Activated naive CD8-positive, alpha-beta T cell (primary cell): ENCODE data around the gene ETS1.

Experiments
- H3K27ac Mint-ChIP-seq: one replicate; pipeline ENCODE4 v1.8.0; 2021; ENCODE audit warnings: mixed read lengths
- H3K27me3 Mint-ChIP-seq: one replicate; pipeline ENCODE4 v1.8.0; 2021; ENCODE audit warnings: mixed read lengths
- H3K36me3 Mint-ChIP-seq: one replicate; pipeline ENCODE4 v1.8.0; 2021; ENCODE audit warnings: mixed read lengths
- H3K4me1 Mint-ChIP-seq: one replicate; pipeline ENCODE4 v1.8.0; 2021; ENCODE audit warnings: low read depth, mixed read lengths
- H3K4me3 Mint-ChIP-seq: one replicate; pipeline ENCODE4 v1.8.0; 2021; ENCODE audit warnings: mild to moderate bottlenecking, mixed read lengths
- H3K9me3 Mint-ChIP-seq: one replicate; pipeline ENCODE4 v1.8.0; 2021; ENCODE audit warnings: low read depth, mixed read lengths

The ETS1 gene

DNA sequence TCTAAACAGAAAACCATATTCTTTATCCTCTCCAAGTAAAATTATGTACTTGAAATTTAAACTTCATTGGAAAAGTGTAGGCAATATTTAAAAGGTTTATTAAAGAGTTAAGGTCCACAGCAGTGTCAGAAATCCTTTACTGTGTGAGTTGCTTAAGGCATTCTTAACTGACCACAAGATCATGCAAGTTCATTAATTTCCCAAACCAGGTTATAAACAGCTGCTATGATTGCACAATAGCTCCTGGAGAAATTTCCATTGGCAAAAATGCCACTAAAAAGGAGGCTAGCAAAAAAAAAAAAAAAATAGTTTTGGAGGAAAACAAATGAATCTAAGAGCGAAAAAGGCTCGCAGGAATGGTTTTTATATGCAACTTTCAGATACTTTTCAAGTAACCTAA is 106.2 kb downstream of the ETS1 start:
- no peaks in the 10 kb centered on the region for H3K9me3 Mint-ChIP-seq
- H3K4me3 Mint-ChIP-seq, result peak overlapping the region; percentile 82
- peaks cover 98% of the 10 kb centered on the region for H3K4me1 Mint-ChIP-seq
- H3K27me3 Mint-ChIP-seq, result no peaks in the 10 kb centered on the region
- H3K36me3 Mint-ChIP-seq, result peaks cover 72% of the 10 kb centered on the region
- peak overlapping the region; percentile 100 for H3K27ac Mint-ChIP-seq

DNA sequence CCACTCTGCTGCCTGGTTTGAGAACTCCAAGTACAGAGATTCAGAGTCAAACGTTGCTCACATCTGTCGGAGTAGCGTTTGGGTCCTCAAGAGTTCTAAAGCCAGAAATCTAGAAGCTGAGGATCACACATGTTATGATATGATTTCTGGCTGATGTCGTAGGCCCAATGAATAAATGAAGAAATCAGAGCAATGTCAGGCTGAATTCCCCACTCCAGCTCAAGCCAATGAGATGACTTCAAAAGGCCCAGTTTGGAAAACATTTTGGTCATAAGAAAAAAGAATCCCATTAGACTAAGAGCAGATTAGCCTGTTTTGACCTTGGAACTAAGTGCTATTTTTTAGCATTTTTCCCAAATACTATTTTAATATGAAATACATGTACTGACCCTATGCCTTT is 106.7 kb downstream of the ETS1 start:
- peak overlapping the region; percentile 100 for H3K27ac Mint-ChIP-seq
- peak overlapping the region; percentile 82 for H3K4me3 Mint-ChIP-seq
- H3K9me3 Mint-ChIP-seq, result no peaks in the 10 kb centered on the region
- peaks cover 68% of the 10 kb centered on the region for H3K36me3 Mint-ChIP-seq
- peaks cover 98% of the 10 kb centered on the region for H3K4me1 Mint-ChIP-seq
- H3K27me3 Mint-ChIP-seq, result no peaks in the 10 kb centered on the region

DNA sequence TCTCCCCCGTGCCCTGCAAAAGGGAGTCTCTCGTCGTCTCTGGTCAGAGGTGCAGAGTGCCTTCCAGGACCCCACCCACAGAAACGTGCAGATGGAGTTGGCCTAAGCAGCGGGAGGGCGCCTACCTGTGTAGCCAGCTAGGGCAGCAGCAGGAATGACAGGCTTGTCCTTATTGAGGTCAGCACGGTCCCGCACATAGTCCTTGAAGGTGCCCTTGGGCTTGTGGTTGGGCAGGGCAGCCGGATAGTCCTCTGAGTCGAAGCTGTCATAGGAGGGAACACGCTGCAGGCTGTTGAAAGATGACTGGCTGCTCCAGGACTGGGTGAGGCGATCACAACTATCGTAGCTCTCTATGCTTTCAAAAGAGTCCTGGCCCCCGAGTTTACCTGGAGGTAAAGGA is 107.3 kb downstream of the ETS1 start:
- Mint-ChIP-seq H3K4me3 (peak overlapping the region; percentile 82), H3K27me3 (no peaks in the 10 kb centered on the region), H3K4me1 (peaks cover 98% of the 10 kb centered on the region), H3K36me3 (peaks cover 65% of the 10 kb centered on the region), H3K9me3 (no peaks in the 10 kb centered on the region), H3K27ac (peak overlapping the region; percentile 100)

DNA sequence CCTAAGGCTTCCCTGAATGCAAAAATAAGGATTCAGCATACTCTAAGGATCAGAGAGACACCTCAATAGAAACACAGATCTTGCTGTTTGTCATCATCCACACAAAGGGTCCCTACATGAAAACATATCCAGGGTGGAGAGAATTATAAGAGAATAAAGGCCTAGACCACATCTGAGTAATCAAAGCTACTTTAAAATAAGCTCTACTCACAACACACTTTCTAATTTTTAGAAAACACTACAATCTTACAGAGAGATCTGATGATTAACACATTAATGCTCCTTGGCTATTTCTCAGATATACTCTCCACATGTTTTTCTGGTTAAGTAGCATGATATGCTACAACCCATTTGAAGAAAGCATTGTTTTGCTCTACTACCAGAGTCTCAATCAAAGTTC is 108.2 kb downstream of the ETS1 start:
- no peaks in the 10 kb centered on the region for H3K9me3 Mint-ChIP-seq
- H3K4me1 Mint-ChIP-seq, result peaks cover 98% of the 10 kb centered on the region
- H3K36me3 Mint-ChIP-seq, result peaks cover 63% of the 10 kb centered on the region
- H3K27me3 Mint-ChIP-seq, result no peaks in the 10 kb centered on the region
- H3K4me3 Mint-ChIP-seq, result peak overlapping the region; percentile 82
- H3K27ac Mint-ChIP-seq, result peak overlapping the region; percentile 100

DNA sequence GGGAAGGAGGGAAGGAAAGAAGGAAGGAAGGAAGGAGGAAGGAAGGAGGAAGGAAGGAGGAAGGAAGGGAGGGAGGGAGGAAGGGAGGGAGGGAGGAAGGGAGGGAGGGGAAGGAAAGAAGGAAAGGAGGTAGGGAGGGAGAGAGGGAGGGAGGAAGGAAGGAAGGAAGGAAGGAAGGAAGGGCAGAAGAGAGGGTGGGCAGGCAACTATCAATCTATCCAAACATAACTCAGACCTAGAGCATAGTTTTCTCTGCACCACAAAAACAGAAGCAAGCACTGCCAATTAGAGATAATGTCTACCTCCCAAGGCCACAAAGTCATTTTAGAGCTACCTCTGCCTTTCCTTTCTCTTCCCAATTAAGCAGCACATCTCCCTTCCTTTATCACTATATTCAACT is 109.1 kb downstream of the ETS1 start:
- H3K4me3 Mint-ChIP-seq, result peak overlapping the region; percentile 46

DNA sequence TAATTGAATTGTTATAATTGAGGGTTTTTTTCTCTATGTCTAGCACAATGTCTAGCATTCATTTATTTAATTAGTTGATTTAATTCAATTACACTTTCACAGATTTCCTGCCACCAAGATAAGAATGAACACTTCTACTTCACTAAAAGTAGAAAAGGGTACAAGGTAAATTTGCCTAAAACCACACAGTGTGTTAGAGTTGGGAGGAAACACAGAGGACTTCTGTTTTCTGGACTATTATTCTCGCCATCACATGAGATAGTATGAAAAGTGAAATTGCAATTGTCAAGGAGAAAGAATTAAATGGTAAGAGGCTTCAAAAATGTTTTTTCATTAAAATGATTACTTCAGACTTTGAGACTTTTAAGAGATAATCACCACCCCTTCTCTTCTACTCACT is 109.5 kb downstream of the ETS1 start:
- Mint-ChIP-seq H3K36me3 (peaks cover 55% of the 10 kb centered on the region), H3K4me3 (peak overlapping the region; percentile 91), H3K27me3 (no peaks in the 10 kb centered on the region)

More for the DNA sequence above, 109.1 kb downstream of the ETS1 start:
- peak overlapping the region; percentile 100 for H3K27ac Mint-ChIP-seq
- no peaks in the 10 kb centered on the region for H3K9me3 Mint-ChIP-seq
- H3K4me1 Mint-ChIP-seq, result peaks cover 98% of the 10 kb centered on the region
- H3K27me3 Mint-ChIP-seq, result no peaks in the 10 kb centered on the region
- H3K36me3 Mint-ChIP-seq, result peaks cover 58% of the 10 kb centered on the region

DNA sequence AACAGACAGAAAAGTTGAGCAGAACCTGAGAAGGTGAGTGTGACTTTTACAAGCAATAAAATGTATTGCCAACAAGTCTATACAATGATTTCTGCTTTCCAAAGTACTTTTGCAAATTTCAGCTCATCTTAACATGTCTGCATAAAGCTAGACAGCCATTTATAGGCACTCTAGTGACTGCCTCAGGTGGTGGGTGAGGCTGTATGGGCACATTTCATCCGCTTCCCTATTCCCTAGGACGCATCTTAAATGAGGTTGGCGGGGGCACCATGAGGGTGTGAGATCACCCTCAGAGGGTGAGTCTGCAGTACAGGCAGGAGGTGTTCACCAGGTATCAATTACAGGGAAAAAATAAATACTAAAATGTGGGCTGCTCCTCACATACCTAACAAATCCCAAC is 110.1 kb downstream of the ETS1 start:
- H3K4me1 Mint-ChIP-seq, result peaks cover 98% of the 10 kb centered on the region

More for the DNA sequence above, 109.5 kb downstream of the ETS1 start:
- Mint-ChIP-seq H3K4me1 (peaks cover 98% of the 10 kb centered on the region), H3K9me3 (no peaks in the 10 kb centered on the region), H3K27ac (peak overlapping the region; percentile 100)

DNA sequence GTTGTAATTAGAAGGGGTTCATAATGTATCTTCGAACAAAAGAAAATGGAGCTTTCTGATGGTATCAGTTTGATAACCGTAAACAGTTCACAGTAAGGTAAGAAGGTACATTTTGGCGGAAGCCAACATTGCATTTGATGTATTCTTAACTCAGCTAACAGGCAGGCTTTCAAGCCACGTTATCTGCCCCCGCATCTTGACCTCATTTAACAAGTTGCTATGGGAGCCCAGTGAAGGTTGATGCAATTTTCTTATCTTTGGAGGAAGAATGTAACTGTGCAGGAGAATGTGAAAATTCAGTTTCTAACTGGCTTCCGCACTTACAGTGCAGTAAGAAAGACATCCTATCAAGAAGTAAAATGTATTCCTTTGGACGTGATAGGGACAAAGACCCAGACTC is 110.6 kb downstream of the ETS1 start:
- peak overlapping the region; percentile 91 for H3K4me3 Mint-ChIP-seq
- no peaks in the 10 kb centered on the region for H3K27me3 Mint-ChIP-seq
- H3K9me3 Mint-ChIP-seq, result no peaks in the 10 kb centered on the region
- peaks cover 53% of the 10 kb centered on the region for H3K36me3 Mint-ChIP-seq
- peaks cover 98% of the 10 kb centered on the region for H3K4me1 Mint-ChIP-seq
- H3K27ac Mint-ChIP-seq, result peak overlapping the region; percentile 100

More for the DNA sequence above, 110.1 kb downstream of the ETS1 start:
- H3K27ac Mint-ChIP-seq, result peak overlapping the region; percentile 100
- peaks cover 56% of the 10 kb centered on the region for H3K36me3 Mint-ChIP-seq
- H3K27me3 Mint-ChIP-seq, result no peaks in the 10 kb centered on the region
- H3K9me3 Mint-ChIP-seq, result no peaks in the 10 kb centered on the region
- peak overlapping the region; percentile 91 for H3K4me3 Mint-ChIP-seq

DNA sequence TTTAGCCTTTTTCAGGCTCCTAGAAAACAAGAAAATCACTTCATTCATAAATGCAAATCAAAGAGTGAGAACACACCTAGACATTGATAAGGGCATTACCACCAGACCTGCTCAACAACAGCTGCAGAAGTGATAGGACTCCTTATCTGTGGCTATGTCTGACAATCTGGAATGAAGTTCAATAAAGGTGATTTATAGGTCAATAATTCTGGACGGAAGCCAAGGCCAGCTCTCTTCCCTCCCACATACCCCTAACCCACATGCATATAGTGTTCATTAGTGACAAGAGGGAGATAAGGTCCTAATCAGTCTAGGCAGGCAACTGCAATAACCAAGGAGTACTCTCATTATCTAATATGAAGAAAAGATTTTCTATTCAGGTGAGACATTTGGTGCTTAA is 111.3 kb downstream of the ETS1 start:
- peaks cover 98% of the 10 kb centered on the region for H3K4me1 Mint-ChIP-seq
- peaks cover 53% of the 10 kb centered on the region for H3K36me3 Mint-ChIP-seq
- no peaks in the 10 kb centered on the region for H3K9me3 Mint-ChIP-seq
- peak overlapping the region; percentile 91 for H3K4me3 Mint-ChIP-seq
- no peaks in the 10 kb centered on the region for H3K27me3 Mint-ChIP-seq
- H3K27ac Mint-ChIP-seq, result peak overlapping the region; percentile 100

DNA sequence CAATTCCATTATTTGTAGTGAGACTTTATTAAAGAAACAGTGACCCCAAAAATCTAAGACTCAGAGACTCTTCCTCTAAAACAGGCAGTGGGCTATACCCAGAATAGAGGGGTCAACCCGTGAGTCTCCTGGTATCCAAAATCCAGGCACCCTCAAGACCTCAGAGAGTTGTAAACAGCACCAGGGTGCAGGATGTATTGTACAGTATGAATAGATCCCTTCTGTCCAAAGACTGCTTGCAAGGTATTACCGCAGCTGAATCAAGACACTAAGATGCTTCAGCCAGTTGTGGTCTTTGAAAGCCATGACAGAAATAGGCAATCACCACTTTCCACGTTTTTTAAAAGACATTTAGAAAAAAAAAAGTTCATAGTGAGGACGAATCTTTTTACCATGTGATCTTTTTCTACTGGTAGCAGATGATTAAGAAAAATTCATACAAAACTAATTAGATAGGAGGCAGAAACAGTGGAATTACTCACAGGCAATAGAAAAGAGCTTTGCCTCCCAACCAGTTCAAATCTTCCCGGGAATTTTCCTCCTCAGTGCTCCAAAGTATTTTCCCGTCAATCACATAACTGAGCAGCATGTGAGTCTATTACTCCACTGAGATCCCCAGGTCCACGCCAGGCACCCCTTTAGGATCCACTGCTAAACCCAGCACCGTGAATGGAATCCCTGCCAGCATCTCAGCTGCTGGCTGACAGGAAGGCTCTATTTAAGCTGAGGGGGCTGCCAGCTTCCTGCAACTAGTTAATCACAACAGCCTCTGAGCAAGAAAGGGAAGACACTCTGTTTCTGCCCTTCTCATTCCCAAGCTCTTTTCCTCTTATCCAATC is 113.1 kb downstream of the ETS1 start:
- peak overlapping the region; percentile 91 for H3K4me3 Mint-ChIP-seq
- peaks cover 48% of the 10 kb centered on the region for H3K36me3 Mint-ChIP-seq
- H3K9me3 Mint-ChIP-seq, result no peaks in the 10 kb centered on the region
- H3K27ac Mint-ChIP-seq, result peak overlapping the region; percentile 100
- peaks cover 98% of the 10 kb centered on the region for H3K4me1 Mint-ChIP-seq
- H3K27me3 Mint-ChIP-seq, result no peaks in the 10 kb centered on the region

DNA sequence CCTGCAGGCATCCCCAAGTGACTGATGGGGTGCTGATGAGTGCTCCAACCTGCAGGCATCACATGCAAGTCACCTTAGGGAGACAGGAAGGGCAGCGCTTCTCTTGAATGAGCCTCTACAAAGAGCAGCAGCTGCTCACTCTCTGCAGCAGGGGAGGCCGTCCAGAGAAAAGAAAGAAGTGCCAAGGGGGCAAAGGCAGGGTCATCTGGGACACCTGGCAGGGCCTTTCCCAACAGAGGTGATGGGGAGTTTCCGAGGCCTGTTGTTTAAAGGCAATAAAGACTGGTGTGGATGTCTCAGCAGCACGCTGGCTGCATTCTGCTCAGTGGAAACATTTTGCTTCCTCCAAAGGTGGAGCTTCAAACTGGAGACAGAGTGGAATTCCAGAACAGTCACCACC is 113.7 kb downstream of the ETS1 start:
- Mint-ChIP-seq H3K9me3 (no peaks in the 10 kb centered on the region), H3K27ac (peak overlapping the region; percentile 100), H3K4me1 (peaks cover 98% of the 10 kb centered on the region), H3K27me3 (no peaks in the 10 kb centered on the region), H3K4me3 (peak overlapping the region; percentile 91), H3K36me3 (peaks cover 42% of the 10 kb centered on the region)

DNA sequence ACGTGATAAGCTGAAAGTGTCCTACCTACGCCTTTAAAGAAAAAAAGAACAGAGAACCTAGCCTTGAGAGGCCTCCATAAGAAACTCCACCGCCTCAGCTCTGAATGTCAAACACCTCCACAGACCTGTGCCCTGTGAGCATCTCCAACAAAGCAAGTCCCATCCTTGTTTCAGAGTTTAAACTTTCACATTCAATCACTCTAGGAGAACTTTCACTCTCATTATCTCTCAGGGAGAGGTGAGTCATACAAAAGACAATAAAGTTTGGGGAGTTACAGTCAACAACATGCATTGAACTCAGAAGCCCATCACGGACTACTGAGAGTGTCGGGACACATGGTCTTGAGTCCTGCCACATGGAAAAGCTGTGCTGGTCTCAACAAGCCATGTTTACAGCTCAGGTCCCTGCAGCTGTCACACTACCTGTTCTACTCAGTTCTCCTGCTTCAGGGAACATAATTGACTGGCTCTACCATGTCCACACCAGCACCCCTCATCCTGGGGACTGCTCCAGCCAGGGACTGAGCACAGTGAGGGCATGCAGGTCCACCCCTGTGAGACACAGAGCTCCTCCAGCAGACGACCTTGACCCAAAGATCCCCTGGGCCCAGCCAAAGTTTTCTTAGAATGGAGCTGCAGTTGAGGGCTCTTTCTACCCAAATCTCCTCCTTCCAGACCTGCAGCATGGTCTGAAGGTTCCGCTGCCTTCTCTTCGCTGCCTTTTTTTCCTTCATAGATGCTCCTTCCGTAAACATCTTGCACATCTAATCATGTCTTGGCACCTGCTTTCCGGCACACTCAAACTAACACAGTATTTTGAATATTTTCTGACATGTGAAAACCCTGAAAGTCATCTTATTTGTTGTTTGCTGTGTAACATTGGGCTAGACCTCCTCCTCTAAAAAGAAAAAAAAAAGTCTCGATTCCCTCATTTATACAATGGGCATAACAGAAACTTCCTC is 114.9 kb downstream of the ETS1 start:
- Mint-ChIP-seq H3K9me3 (no peaks in the 10 kb centered on the region), H3K27me3 (no peaks in the 10 kb centered on the region), H3K27ac (peak overlapping the region; percentile 100), H3K36me3 (peaks cover 43% of the 10 kb centered on the region), H3K4me1 (peaks cover 100% of the 10 kb centered on the region), H3K4me3 (peak overlapping the region; percentile 91)

DNA sequence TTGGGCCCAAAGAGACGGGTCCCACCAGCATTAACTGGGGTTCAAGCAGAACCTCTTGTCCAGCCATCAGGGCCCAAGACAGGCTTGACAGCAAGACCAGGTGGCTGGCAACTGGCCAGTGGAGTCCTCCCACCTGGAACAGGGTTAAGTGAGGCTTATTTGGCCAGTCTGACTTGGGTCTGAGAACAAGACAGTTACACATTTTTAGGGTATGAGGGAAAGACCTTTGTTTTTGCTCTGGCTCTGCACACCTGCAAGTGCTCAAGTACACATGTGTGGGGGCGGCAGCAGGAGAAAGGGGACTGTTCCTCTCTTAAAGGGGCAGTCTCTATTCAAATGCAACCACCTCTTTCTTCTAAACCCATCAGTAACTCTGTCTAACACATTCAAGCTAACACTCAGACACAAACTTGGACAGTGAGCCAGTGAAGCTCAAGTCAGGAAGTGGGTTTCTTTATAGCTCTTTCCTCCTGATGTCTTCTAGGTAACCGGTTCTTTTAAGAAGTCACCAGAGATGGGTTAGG is 116.2 kb downstream of the ETS1 start:
- Mint-ChIP-seq H3K9me3 (no peaks in the 10 kb centered on the region), H3K27me3 (no peaks in the 10 kb centered on the region), H3K4me1 (peaks cover 100% of the 10 kb centered on the region), H3K36me3 (peaks cover 39% of the 10 kb centered on the region), H3K27ac (peak overlapping the region; percentile 100), H3K4me3 (peak overlapping the region; percentile 91)

DNA sequence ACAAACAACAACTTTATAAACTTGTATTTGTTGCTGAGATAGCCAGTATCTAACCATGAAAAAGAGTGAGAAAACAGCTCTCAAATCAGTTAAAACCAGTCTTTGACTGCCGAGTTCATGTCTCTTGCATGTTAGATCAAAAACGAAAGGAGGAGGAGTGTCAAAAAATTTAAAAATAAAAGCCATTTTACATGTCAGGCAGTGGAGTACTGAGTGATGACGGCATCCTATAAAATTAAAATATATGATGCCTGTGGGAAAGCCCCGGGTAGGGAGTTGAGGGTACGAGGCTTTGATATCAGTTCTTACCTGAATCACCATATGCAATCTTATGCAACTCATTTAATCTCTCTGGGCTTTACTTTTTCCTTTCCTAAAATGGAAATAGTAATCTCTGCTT is 117.3 kb downstream of the ETS1 start:
- Mint-ChIP-seq H3K27ac (peak overlapping the region; percentile 100), H3K9me3 (no peaks in the 10 kb centered on the region), H3K4me1 (peaks cover 100% of the 10 kb centered on the region), H3K27me3 (no peaks in the 10 kb centered on the region), H3K4me3 (peak overlapping the region; percentile 91), H3K36me3 (peaks cover 37% of the 10 kb centered on the region)

DNA sequence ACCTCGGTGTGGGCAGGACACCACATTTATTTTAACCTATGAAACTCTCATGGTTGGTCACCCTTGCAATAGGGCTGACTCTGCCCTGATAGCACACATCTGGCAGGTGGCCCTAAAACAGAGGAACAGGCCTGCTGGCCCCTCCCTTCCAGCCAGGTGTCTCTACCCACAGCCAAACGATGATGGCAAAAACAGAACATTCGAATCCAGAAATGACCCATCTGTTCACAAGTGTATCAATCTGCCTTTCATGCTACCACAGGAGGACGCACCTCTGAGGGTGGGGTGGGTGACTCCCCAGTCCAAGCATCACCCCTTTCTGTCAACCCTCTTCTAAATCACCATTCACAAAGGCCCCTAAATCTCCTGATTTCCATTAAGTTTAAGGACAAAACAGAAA is 118.1 kb downstream of the ETS1 start:
- H3K4me3 Mint-ChIP-seq, result peak overlapping the region; percentile 91
- no peaks in the 10 kb centered on the region for H3K9me3 Mint-ChIP-seq
- peak overlapping the region; percentile 100 for H3K27ac Mint-ChIP-seq
- no peaks in the 10 kb centered on the region for H3K27me3 Mint-ChIP-seq
- H3K4me1 Mint-ChIP-seq, result peaks cover 100% of the 10 kb centered on the region
- peaks cover 34% of the 10 kb centered on the region for H3K36me3 Mint-ChIP-seq
